Kidney glomerular epithelial cell (primary cell): ENCODE measurements around the gene RRAGD.
A peak's percentile ranks its signal among the peaks of the same experiment; 100 is the strongest.

ENCODE experiments used
- DNase-seq: peaks from one replicate; lab custom pipeline; 2025; lab: John Stamatoyannopoulos, UW

RRAGD gene

DNA sequence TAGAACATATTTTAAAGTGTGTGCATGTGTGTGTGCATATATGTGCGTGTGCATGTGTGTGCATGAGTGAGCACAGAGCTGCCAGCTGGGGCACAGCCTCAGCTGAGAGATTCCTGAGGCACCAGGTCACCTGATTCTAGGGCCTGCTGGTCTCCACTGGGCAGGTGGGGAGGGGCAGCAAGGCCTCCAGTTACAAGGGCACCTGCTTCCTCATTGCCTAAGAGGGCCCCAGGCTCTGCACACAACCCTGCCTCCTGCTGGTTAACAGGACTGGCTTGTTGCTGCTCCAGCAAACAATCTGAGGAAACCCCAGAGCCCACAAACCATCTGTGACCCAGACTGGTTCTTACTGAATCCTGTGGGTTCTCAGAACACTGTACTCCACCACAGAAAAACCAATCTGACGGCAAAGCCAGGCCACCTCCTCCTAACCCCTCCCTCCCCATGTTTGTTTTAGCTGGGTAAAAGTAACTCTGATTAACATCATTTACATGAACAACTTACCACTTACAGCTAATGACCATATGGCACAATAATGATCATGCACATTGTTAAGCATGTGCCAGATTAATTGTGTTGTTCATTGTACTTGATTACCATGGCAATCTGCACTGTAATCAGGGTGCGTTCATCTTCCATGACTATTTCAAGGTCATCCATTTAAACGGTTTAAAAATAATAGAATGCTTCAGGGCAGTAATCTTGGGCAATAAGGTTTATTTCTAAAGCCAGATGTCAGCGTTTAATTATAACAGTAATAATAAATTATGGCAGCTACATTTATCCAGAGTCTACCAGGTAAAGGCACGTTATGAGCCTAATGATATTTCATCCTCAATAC, 36.4 kb downstream of the RRAGD start:
- DNase-seq: peak; percentile 27

DNA sequence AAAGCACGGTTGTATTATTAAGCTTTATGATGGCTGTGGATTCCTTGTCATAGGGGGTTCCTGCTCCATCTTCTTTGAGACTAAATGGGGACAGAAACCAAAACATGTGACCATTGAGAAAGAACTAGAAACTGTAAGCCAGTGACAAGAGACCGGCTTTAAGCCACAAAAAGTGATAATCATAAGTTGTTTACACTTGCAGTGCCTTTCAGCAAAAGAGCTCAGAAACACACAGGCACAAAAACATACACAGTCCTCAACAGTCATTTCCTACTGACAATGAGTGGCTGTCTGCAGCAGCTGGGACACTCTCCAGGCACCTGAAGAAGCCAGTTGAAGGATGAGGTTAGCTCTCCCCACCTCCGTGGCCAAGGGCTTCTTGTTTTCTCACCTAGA, 39.6 kb downstream of the RRAGD start:
- DNase-seq: no peak

DNA sequence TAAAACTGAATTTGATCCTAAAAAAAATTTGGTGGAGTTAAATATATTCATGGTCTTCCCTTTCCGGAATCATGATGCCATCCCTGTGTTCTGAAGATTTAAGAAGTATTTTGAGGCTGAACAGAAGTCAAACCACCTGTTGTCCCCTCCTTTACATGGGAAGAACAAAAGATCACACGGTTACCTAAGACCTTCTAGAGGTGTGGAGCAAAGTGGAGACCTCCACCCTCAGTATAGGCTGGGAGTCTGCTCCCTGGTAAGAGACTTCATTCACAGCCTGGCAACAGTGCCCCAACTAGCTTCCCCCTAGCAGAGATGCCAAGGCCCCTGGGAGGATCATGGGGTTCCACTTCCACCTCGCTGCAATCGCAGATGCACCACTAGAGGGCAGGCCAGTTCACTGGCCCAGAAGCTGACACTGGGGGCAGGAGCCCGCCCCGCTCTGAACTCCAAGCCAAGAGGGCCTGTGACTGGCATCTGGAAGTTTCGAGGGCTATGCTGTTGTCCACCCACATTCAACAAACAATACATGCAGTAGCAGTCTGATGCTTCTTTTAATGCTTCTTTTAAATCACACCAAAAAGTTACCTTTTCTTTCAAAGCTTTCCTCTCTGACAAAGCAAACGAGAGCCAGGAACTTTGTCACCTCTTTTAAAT, 40.1 kb downstream of the RRAGD start:
- peak; percentile 65 for DNase-seq

DNA sequence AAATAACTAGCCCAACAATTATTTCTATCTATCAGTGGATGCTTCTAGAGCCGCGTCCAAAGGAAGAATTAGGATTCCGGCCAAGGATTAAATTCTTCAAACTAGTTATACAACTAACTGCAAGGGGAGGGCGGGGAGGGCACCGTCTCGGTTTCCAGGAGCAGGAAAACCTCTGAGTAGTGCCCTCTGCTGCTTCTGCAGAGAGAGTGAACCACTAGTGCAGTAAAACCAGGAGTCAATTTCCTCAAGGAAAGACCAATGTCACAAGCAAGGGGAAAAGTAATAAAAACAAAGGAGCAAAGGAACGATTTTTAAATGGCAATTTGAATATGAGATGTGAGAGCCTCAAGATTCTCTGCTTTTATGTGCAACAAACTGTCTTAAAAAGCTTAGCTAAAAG, 43.1 kb downstream of the RRAGD start:
- DNase-seq: peak; percentile 40

DNA sequence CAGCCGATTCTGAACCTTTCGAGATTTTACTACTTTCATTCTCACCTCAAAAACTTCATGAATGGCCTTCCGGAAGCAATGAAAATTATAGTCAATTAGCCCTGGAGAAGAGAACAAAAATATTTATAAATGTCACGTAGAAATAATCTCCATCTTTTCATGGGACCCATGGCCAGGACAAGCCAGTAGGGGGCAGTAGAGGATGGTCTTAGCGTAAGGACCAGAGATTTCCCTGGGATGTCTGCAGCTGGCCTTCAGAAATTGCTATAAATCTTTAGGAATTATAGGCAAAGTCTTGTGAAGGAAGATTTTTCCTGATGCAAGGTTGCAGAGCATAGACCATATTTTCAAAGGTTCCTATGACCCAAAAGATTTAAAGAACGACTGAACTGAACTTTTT, 44.0 kb downstream of the RRAGD start:
- DNase-seq: peak; percentile 71

DNA sequence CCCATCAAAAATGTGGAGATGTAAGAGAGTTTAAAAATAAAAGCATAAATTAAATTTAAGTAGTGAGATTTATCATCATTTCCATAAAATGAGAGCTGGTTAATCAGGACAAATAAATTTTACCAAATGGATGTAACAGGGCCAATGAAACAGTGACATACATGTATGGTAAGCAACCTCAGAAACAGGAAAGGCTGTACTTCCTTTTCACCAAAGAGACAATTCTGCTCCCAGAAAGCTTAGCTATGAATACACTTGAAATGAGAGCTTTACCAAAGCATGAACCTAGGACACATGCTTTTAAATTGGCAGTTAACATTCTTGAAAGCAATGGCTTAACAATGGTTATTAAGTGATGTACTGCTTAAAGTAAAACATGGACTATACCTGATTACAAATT, 47.5 kb downstream of the RRAGD start:
- DNase-seq: no peak

DNA sequence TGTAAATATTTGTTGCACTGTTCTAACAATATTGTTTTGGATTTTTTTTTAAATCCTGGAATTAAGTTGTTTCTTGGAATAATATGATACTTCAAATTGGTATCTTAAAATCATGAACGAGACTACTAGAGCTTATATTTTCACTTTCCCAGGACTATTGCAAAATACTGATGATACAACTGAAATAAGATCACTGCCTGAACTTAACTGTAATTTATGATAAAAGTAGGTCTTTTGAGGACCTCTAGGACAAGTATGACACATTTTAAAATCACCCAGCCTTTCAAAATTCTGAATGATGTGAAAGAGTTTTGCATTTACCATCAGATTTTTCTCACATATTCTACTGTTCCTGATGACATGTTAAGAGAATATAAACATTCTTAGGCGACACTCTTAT, 50.9 kb downstream of the RRAGD start:
- DNase-seq: no peak

DNA sequence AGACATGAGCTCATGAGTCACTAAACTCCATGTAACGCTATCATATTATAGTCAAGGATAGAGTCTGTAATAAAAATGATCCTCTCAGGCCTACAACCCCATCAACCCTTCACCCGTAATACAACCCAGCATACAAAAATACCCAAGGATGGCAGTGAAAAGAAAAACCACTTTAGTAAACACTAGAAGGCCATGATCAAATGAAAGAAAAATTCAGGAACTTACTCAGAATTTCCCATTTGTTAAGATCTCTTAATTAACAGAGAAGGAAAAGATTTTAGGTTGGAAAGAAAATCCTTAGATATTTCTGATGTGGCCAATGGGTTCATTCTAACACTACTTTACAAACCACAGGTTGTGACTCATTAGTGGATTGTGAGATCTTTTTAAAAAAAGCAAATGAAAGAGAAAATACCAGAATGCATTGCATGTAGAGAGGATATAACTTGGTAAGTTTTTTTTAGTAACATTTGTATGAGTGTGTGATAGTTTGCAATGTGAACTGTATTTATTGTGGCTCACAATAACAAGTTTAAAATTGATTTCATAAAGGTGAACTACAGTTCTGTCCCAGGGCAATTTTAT, 51.6 kb downstream of the RRAGD start:
- peak; percentile 63 for DNase-seq

DNA sequence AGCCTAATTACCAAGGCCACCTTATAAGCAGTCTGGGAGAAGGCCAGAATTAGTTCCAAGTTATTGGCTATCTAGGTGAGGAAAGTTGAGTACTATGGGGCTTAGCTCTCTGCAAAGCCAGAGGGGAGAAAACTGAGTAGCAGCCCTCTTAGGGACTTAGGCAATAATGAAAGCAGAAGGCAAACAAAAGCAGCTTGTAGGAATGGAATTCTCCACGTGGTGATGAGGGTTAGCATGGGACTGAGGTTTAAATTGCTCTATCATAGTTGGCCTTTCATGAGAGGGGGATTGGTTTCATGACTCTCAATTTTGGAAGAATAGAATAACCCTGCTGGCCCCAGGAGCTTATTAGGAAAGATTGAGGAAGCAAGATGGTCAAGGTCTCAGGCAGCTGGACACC, 52.5 kb downstream of the RRAGD start:
- no peak for DNase-seq

DNA sequence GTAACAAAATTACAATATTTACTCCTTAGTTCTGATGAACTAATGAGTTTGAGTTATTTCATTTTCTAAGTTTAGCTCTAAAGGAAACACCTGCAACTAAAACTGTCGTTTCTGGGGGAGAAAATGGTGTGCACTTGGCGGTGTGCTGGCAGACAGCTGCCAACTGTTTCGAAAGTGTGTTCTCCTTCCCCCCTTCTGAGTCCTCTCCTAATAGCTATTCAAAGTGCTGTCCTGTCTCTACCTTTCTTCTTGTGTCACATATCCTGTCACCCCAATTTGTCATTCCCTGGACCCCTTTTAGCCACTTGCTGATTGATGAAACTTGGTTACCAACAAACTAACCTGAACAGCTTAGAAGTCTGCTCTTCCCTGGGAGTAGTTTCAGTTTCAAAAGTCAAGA, 54.7 kb downstream of the RRAGD start:
- no peak for DNase-seq

DNA sequence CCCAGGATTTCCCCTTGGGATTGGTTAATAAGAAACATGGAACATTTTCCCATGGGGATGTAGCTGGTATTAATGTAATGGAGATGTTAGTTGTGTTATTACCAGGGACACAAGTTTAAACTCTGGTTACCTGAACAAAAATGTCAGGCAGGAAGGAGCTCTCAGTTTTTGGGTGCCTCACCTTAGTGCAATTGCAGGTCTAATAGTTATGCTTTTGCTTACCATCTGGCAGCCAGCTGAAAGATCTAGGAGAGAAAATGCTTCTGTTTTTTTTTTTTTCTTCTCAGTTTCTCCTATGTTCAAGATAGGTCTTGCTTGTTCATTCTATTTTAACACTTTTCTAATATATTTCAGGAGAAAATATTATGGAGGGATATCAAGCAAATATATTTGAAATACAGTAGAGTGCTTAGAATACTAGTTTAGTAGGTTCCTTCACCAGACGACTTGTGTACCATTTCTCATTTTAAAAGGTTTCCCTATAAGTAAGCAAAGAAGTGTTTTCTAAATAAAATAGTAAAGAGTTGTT, 55.4 kb downstream of the RRAGD start:
- DNase-seq: no peak

DNA sequence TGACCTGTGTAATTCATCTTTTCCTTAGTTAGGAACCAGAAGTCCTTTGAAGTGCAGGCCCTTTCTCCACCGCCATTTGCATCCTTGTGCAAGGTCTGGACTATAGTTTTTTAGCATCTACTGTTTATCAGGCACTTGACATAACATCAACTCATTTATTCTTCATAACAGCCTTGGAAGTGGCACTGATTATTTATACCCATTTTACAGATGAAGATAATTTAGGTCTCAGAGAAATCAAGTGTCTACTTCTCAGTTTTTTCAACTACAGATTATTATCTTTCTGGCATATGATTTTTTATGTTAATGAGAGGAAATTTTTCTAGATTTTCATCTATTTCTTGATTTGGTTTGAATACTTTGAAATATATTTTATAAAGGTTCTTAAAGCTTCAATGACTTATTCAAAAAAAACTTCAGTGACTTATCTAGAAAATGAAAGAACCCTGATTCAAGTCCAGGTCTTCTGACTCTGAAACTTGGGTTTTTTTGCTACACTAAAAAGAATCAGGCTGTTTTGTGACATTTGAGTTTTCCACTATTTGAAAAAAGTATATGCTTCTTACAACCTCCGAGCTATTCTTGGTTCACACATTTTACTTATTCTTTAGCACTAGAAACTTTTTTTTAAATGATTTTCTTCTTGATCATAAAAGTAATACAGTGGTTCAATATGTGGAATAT, 56.4 kb downstream of the RRAGD start:
- no peak for DNase-seq

DNA sequence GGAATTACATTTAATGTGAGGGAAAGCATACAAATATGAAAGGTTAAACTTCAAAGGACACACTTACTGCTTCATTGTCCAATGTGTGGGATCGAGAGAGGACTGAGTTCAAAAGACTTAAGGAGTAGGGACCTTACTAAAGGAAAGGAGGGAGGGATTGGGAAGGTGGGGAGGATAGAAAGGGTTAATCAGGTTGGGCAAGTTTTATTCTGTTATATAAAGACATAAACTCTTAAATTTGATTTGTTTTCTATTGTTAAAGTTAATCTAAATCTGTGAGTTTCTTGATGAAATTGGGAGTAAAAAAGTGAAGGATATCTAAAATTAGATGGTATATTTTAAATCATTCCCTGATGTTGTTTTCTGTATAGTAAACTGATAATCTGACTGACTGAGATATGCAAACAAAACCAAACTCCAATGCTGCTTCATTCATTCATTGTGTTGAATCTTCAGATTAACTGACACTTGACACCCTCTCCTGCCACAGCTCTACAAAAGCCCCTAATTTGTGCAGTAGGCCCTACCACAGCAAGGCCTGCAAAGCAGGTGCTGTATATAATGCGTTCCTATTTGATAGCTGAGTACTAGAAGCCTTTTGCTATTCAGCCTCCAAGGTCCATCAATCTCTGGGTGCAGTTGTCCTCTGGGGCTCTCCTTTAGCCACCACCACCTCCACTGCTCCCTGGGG, 58.2 kb downstream of the RRAGD start:
- DNase-seq: no peak

DNA sequence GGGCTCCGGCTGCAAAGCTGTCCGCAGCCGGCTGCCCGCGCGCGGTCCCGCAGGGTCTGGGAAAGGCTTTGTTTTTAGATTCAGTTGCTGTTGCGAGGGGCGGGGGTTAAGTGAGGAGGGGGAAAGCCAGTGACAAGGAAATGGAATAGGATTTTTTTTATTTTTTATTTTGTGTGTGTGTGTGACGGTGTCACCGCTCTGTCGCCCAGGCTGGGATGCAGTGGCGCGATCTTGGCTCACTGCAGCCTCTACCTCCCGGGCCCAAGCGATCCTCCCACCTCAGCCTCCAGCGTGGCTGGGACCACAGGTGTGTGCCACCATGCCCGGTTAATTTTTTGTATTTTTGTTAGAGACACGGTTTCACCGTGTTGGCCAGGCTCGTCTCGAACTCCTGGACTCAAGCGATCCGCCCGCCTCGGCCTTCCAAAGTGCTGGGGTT, 58.9 kb downstream of the RRAGD start:
- peak; percentile 43 for DNase-seq

DNA sequence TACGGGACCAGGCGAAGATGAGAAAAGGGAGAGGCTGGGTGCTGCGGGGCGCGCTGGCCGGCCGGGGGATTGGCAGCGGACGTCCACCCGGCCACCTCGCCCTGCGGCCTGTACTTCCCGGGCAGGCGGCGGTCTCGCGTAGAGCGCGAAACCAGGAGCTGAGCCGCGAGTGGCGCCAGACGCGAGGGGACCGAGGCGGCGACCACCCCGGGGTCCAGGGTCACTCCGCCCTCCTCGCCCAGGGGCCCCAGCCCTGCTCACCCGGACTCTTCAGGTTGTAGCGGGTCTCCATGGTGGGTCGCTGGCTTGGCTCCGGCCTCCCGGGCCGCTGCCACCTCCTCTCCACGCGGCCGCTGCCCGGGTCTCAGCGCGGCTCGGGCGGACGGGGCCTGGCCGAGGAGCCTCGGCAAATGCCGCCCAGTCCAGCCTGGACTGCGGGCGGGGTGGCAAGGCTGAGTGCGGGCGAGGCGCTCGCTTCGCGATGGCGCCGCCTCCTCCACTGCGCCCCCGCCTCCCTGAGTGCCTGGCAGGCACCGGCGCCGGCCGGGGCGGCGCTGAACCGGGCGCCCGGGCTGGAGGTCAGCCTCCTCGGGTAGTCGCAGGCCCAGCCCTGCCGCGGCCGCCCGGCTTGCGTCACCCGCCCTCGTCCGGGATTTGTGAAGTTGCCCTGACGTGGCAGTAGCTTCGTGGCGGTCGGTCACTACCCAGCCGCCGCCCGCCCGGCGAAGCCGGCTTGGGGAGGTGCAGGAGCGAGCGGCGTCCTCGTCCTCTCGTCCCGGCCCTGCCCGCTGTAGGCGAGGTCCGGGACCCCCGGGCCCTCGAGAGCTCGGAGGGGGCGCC, 59.6 kb downstream of the RRAGD start, which contains the start of gene UBE2J1:
Gene UBE2J1, minus strand, starts transcription at position 445 of the 840 bp plus-strand sequence. Its CDS starts 153 bp downstream, at position 292.
- DNase-seq: peak; percentile 77

DNA sequence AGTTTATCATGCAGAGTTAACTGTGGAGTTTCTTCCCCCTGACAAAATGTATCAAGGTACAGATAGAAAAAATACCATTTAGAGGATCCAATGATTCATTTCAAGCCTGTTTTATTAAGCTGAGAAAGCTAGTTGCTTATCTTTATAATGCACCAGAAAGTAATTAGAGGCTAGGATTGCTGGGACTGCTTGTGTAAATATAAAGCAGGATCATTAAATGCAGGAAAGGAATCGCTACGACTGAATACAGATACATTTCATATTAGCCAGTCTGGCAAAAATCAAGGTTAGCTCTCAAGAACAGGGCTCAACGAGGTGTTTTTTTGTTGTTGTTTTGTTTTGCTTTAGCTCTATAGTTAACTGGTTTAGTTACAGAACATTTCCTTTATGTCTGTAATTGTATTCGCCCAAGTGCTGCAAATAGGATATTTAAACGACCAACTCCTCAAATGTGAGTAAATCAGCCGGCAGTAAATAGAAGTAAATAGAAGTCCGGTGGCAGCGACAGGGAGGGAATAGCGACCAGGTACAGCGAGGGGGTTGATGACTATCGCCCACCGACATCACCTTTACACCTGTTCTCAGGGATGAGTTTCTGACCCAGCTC, 60.3 kb downstream of the RRAGD start:
- peak; percentile 20 for DNase-seq

DNA sequence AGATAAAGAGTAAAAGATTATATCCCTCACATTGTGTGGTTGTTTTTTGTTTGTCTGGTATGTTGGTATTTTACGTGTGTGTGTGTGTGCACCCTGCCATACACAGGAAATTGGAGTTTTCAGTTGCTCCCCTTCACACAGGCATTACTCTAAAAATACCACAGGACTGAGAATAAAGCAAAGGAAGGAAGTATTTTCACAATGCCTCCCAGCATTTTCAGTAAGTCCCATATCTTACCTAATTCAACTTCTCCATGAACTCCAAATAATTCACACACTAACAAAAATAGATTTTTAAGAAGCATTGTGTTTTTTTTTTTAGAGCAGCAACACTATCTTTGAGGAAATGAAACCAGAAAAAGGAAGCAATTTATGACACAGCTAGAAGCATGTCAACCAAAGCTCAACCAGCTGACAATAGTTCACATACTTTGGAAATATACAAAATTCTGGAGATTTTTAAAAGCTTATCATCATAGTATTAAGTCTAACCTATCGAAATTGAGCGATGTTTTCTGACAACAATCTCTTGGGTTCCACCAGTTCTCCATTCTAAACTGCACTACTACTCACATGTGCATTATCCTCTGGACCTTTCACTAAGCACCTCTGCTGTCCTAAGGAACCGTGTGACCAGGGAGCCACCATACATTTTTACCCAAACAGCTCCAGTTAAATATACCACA, 61.6 kb downstream of the RRAGD start:
- DNase-seq: peak; percentile 41

DNA sequence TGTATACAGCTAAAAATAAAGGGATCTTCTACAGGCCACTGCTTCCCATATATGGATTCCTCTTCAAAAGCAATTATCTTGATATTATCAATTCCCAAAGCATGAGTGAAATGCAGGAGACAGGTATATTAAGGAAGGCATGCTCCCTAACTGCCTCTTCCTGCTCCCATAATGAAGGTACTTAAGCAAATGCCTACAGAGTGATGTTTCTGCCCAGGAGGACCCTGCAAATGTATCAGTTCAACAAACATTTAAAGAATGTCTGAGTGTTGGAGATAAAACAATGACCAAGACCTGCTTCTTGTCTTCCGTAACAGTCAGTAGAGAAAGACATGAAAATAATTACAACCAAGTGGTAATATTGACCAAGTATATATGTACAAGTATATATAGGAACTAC, 63.7 kb downstream of the RRAGD start:
- DNase-seq: peak; percentile 44

DNA sequence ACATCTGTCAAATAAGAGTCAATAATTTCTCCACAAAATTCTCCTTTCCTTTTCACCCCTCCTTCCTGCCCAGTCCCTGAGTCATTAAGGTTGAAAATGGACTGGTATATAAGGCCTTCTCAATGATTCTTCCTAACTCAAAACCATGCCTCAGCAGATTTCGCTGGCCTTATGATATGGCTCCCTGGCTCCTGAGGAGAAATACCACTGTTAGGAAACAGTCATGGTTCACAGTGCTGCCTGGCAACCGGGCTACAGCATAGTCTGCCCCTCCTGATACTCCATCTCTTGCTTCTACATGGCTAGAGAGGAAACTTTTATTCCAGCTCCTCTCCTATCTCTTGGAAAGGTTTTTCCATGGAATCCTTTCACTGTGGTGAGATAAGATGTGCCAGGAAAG, 64.2 kb downstream of the RRAGD start:
- DNase-seq: peak; percentile 69

DNA sequence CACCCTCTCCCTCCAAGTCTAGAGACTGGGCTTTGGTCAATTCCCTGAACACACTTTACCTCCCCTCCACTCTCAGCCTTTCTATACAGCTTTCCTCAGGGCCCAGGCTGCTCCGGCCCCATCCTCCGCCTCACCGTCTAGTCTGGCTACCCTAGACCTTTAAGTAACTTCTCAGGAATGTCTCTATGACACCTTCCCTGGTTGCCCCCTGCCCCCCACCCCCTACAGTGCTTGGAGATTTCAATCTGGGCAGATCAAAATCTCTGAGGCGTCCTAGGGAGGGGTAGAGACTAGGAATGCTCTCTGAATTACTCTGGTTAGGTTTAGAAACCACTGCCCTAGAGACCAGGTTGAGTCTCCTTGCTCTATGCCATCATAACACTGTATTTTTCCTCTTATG, 65.6 kb downstream of the RRAGD start:
- peak; percentile 51 for DNase-seq
